CD4-positive, alpha-beta T cell treated with Interferon gamma for 1 hour (primary cell): ENCODE results near the gene DSG2.
"Not testable (repeated sequence)": the region's sequence is repeated elsewhere in the genome, so short reads cannot be mapped to it uniquely, and the experiment has no call there.

Experiments
- DNase-seq: peaks from one replicate; pipeline ENCODE4 v3.0.0-alpha.2; 2020

Gene DSG2

DNA sequence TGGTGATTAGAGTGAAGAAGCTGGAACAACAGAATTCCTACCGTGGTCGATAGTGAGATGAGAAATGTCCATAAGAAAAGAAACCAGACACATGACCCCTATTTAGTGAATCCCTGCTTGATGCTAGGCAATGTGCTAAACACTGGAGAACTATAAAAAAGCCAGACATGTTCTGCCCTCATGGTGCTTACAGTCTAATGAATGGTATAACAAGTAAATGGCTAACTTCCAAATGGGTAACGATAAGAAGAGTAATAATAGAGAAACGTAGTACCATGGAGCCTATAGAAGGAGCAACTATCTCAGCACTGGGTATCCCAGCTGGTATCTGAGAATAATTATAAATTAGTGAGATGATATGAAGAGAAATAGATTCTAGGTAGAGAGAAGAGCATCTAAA, 5.0 kb downstream of the DSG2 start:
- no peak for DNase-seq

DNA sequence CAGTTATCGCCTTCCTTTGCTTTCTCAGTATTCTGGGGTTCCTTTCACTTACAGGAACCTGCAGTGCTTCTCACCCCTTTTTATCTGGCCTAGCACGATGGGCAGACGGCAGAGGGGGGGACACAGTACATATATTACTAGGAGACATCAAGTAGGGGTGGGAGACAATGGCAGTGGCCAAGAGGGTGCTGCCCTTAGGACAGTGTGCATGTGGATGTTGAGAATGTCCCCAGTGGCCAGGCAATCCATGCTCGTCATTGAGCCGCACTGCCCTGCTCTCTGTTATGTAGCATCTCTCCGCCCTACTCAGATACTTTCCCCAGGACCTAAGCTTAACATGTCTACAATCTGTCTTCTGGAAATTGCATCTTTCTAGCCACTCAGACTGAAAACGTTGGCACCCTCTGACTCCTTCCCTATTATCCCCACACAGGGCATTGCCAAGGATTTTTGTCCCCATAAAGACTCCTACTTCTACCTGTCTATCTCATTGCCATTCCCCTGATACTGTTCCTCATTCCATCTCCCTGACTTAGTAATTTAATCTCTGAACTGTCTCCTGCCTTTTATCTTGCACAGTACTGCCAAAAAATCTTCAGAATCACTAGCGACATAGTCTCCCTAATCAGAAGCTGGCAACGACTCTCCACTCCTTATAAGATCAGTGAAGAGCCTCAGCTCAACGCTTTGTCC, 6.6 kb downstream of the DSG2 start:
- DNase-seq, result no peak

GRCh38 chr18:31505156-31505555, 7.2 kb downstream of the DSG2 start:
- DNase-seq, result no peak

- no peak for DNase-seq
These were observed 8.2 kb downstream of the DSG2 start for GRCh38 chr18:31506024-31506742.

DNA sequence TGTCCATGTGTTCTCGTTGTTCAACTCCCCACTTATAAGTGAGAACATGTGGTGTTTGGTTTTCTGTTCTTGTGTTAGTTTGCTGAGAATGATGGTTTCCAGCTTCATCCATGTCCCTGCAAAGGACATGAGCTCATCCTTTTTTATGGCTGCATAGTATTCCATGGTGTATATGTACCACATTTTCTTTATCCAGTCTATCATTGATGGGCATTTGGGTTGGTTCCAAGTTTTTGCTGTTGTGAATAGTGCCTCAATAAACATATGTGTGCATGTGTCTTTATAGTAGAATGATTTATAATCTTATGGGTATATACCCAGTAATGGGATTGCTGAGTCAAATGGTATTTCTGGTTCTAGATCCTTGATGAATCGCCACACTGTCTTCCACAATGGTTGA, 9.1 kb downstream of the DSG2 start:
- DNase-seq, result not testable (repeated sequence)

- DNase-seq, result no peak
These were observed 10.8 kb downstream of the DSG2 start for GRCh38 chr18:31508781-31509180.

- no peak for DNase-seq
These were observed 11.6 kb downstream of the DSG2 start for GRCh38 chr18:31509571-31509970.

DNA sequence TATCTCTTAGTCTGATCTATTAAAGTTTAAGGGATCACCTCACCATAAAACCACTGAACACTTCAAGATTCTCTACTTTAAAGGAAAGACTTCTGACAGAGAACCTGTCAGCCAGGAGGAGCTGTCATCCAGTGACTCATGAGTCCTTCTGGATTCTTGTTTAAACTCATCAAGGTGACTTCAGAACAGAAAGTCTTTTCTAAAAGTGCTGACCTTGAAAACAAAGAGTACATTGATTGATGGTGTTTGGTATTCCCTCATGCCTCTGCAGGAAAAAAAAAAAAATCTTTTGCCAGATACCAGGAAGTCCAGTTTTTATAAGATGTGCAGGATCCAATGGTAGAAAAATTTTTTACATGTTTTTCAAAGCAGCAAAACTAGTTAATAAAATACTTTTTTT, 12.3 kb downstream of the DSG2 start:
- no peak for DNase-seq

- DNase-seq, result no peak
These were observed 13.1 kb downstream of the DSG2 start for GRCh38 chr18:31511098-31511497.

GRCh38 chr18:31512203-31512764, 14.3 kb downstream of the DSG2 start:
- no peak for DNase-seq

GRCh38 chr18:31513189-31513935, 15.4 kb downstream of the DSG2 start:
- no peak for DNase-seq

DNA sequence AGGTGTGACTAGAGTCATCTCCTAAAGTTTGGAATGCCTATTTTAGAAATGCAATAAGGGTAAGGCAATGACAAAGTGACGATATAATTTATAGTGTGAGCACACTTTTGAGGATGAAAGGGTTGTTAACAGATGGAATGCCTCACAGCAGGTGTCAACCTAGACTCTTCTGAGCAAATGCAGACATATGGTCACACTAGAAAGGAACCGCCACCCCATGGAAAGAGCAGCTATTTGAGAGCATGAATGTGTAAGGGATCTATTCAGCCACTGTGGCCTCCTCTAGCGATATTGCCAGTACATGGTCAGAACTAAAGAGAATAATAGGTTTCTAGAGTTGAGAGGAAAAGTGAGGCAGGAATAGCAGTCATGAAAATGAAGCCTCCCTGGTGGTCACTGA, 18.5 kb downstream of the DSG2 start:
- no peak for DNase-seq

- no peak for DNase-seq
These were observed 28.4 kb downstream of the DSG2 start for GRCh38 chr18:31526374-31526773.

GRCh38 chr18:31533236-31533635, 35.3 kb downstream of the DSG2 start:
- no peak for DNase-seq

- no peak for DNase-seq
These were observed 40.9 kb downstream of the DSG2 start for GRCh38 chr18:31538837-31539236.

DNA sequence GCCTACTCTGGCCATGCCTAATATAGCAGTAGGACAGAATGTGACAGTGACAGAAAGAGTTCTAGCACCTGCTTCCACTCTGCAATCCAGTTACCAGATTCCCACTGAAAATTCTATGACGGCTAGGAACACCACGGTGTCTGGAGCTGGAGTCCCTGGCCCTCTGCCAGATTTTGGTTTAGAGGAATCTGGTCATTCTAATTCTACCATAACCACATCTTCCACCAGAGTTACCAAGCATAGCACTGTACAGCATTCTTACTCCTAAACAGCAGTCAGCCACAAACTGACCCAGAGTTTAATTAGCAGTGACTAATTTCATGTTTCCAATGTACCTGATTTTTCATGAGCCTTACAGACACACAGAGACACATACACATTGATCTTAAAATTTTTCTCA, 48.5 kb downstream of the DSG2 start:
- DNase-seq, result no peak

- DNase-seq, result no peak
These were observed 50.9 kb downstream of the DSG2 start for GRCh38 chr18:31548853-31549252.

- DNase-seq, result no peak
These were observed 51.4 kb downstream of the DSG2 start for GRCh38 chr18:31549416-31549815.

DNA sequence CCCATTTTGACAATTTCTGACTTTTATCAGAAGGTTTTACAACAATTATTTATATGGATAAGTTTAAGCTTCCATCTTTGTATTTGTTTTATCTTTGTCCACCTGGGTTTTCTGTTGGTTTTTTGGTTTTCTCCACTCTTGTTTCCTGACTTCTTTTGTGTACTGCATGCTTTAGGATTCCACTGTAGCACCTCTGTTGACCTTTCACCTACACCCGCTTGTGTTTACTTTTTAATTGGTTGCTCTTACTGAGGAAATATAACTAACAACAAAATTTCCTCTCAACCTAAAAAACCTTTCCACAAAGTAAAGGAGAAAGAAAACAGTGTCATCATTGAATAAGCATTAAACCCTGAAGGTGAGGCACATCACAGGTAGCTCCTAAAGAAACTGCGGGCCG, 53.9 kb downstream of the DSG2 start:
- no peak for DNase-seq

DNA sequence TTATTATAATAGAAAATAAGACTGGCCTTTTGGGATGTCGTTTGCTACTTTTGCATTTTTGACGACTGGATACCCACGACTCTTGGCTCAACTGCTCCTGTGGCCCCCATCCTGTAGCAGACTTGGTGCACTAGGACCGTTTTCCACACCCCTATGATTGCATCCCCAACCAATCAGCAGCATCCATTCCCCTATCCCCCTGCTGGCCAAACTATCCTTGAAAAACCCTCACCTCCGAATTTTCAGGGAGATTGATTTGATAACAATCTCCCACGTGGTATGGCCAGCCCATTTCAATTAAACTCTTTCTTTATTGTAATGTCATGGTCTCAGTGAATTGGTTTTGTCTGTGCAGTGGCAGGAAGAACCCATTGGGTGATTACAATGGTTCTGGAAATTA, 55.8 kb downstream of the DSG2 start:
- DNase-seq, result no peak

DNA sequence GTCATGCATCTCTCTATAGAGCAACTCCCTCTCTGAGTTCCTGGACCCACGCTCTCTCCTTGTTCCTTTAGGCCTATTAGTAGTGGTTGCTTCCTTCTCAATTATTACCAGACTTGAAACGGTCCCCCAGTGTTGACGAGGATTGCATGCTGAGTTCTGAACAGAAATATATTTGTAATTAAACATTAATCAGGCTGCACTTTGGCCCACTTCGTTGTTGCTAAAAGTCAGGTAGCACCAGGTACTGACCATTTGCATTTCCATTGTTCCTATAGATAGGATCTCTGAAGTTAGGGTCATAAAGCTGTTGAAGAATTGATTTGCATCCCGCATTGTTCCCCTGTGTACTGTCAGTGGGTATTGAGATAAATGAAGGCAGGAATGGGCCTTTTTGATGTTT, 56.8 kb downstream of the DSG2 start:
- no peak for DNase-seq

GRCh38 chr18:31555971-31556747, 58.2 kb downstream of the DSG2 start:
- no peak for DNase-seq

- DNase-seq, result no peak
These were observed 59.5 kb downstream of the DSG2 start for GRCh38 chr18:31557446-31557845.
